GM19468 (cell line): ENCODE results near the gene KDM1B.
"Not testable (repeated sequence)": the region's sequence is repeated elsewhere in the genome, so short reads cannot be mapped to it uniquely, and the experiment has no call there.

Source experiments
- ATAC-seq: cut with Tn5 transposase; IDR thresholded peaks from one replicate; pipeline ENCODE4 v1.9.1; 2021; ENCODE audit warnings: mild to moderate bottlenecking, moderate library complexity, moderate number of reproducible peaks; ENCODE audit not compliant: unreplicated experiment; ENCODE audit errors: extremely low read depth

The KDM1B gene

GRCh38 chr6:18221288-18221615 lies 66.0 kb downstream of the KDM1B start:
- no peak for ATAC-seq

- ATAC-seq = not testable (repeated sequence)
Measured at GRCh38 chr6:18226451-18227105, 71.4 kb downstream of the KDM1B start.

- not testable (repeated sequence) for ATAC-seq
Measured at GRCh38 chr6:18227166-18227565, 71.9 kb downstream of the KDM1B start.

- ATAC-seq = not testable (repeated sequence)
Measured at GRCh38 chr6:18228590-18228989, 73.4 kb downstream of the KDM1B start.

- ATAC-seq = not testable (repeated sequence)
Measured at GRCh38 chr6:18231856-18232255, 76.6 kb downstream of the KDM1B start.

GRCh38 chr6:18233770-18234169 lies 78.5 kb downstream of the KDM1B start:
- not testable (repeated sequence) for ATAC-seq

GRCh38 chr6:18234564-18234963 lies 79.3 kb downstream of the KDM1B start:
- ATAC-seq = no peak

- ATAC-seq = no peak
Measured at GRCh38 chr6:18235524-18235923, 80.3 kb downstream of the KDM1B start.

GRCh38 chr6:18237167-18237566 lies 81.9 kb downstream of the KDM1B start:
- no peak for ATAC-seq

GRCh38 chr6:18240230-18240629 lies 85.0 kb downstream of the KDM1B start:
- no peak for ATAC-seq

- no peak for ATAC-seq
Measured at GRCh38 chr6:18241208-18242038, 86.2 kb downstream of the KDM1B start.

GRCh38 chr6:18242062-18242851 lies 87.0 kb downstream of the KDM1B start:
- no peak for ATAC-seq

GRCh38 chr6:18243302-18243893 lies 88.2 kb downstream of the KDM1B start:
- ATAC-seq = no peak

GRCh38 chr6:18244251-18244650 lies 89.0 kb downstream of the KDM1B start:
- no peak for ATAC-seq

- ATAC-seq = no peak
Measured at GRCh38 chr6:18245079-18245478, 89.9 kb downstream of the KDM1B start.

GRCh38 chr6:18245642-18246041 lies 90.4 kb downstream of the KDM1B start:
- ATAC-seq = no peak

GRCh38 chr6:18246205-18246604 lies 91.0 kb downstream of the KDM1B start:
- ATAC-seq = no peak

- no peak for ATAC-seq
Measured at GRCh38 chr6:18247002-18247401, 91.8 kb downstream of the KDM1B start.

- ATAC-seq = no peak
Measured at GRCh38 chr6:18248698-18249097, 93.5 kb downstream of the KDM1B start.

- no peak for ATAC-seq
Measured at GRCh38 chr6:18249271-18249670, 94.0 kb downstream of the KDM1B start.

GRCh38 chr6:18253635-18254034 lies 98.4 kb downstream of the KDM1B start:
- ATAC-seq = no peak
